22Rv1 (cell line): ENCODE measurements around the gene UBE2U.

ENCODE experiments used
- H3K27ac ChIP-seq: fragments of 450-650 bp; 2 replicates; pipeline ENCODE4 v1.5.1; 2017
- CTCF ChIP-seq: fragments of 450-650 bp; IDR thresholded peaks from 2 replicates; pipeline ENCODE4 v1.5.1; 2017; ENCODE audit warnings: mild to moderate bottlenecking
- ZFX ChIP-seq: fragments of 450-650 bp; IDR thresholded peaks from 2 replicates; pipeline ENCODE4 v1.6.1; 2017; ENCODE audit warnings: antibody characterized with exemption, borderline replicate concordance

The UBE2U gene, protein sequence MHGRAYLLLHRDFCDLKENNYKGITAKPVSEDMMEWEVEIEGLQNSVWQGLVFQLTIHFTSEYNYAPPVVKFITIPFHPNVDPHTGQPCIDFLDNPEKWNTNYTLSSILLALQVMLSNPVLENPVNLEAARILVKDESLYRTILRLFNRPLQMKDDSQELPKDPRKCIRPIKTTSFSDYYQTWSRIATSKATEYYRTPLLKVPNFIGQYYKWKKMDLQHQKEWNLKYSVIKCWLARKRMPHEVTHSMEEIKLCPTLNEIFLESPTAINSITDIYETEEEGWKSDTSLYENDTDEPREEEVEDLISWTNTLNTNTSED

DNA sequence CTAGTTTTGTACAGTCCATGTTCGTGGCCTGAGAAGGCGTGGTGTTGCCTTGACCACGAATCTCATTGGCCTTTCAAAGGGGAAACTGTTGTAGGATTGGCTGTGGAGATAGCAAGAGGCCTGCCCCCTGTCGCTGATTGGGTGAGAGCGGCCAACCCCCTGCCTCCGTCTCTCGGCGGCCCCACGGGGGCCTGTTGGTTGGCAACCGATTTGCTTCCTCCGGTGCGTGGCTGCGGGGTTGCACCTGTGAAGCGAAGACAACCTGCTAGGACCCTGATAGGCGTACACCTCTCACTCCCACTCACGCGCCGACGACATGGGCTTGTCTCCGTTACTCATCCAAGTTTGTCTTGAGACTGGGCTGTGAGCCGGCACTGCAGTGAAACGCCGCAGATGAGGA is at the start of gene UBE2U:
Gene UBE2U (plus strand): TSS at position 204 of the 400 bp plus-strand sequence. CDS start 428 bp downstream, outside the sequence.
- H3K27ac ChIP-seq: no peak within 1 kb of the TSS
- TF ChIP-seq CTCF (no peak), ZFX (no peak)

GRCh38 chr1:64155278-64155677 is 48.1 kb upstream of the UBE2U start:
- no peak for TF ChIP-seq ZFX
- TF ChIP-seq CTCF: no peak
- H3K27ac ChIP-seq: no peak overlapping the region

DNA sequence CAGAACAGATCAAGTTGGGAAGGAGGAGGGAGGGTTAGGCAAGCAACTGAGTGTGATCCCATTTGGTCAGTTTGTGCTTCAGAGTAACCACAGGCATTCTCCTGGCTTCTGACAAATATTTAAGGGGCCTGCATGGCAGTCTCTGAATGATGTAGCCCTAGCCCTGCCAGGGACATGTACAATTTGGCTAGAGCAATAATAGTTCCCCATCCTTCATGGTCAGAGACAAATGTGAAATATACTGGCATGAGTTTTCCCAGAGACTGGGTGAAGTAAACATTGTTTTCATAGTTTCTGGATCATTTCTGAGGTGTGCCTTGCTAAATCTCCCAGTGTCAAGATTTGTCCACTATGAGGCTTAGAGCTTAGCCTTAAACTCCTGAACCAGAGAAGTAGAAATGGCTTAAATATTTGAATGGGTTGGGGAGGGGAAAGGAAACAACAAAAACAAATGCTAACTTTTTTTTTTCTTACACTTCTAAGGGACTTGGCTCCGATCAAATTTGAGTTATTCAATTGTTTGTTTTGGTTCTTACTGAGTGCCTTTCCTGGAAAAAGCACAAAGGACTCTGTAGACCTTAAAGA is 42.0 kb upstream of the UBE2U start:
- no peak overlapping the region for H3K27ac ChIP-seq
- TF ChIP-seq ZFX: no peak

DNA sequence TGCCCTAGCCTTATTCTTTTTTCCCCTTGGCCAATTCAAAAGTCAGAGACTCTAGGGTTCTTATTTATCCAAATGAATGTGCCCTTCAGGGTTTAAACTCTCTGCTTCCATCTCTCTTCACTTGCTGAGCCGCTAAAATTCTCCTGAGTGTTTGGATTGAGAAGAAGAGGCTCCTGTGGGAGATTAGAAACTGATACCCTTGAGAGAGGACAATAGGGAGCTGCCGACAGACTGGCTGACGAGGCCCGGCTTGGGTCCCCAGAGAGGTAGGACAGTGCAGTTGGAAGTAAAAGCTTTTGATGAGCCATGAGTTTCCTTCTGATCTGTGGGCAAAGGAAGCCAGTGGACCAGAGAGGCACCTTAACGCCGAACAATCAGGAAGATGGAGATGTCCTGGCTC is 41.3 kb upstream of the UBE2U start:
- H3K27ac ChIP-seq: no peak overlapping the region
- TF ChIP-seq ZFX (no peak), CTCF (no peak)

GRCh38 chr1:64162804-64163203 is 40.6 kb upstream of the UBE2U start:
- no peak for TF ChIP-seq ZFX
- no peak for TF ChIP-seq CTCF
- no peak overlapping the region for H3K27ac ChIP-seq

DNA sequence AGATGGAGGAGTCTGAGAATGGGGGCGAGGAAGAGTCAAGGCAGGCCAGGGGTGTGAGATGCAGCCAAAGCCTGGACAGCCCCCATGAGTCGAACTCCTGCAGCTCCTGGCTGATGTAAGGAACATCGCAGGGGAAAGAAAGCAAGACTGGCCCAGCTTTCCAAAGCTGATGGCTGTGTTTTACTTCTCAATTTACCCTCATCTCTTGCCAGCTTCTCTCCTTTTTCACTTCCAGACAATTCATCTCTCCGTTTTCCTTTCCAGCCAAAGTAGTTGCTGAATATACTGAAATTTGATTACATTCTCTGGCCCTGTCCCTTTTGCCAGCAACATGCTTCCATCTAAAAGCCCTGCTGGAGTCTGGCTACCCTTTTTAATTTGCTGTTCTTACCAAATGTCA is 40.0 kb upstream of the UBE2U start:
- no peak overlapping the region for H3K27ac ChIP-seq
- TF ChIP-seq ZFX: no peak
- TF ChIP-seq CTCF: no peak

DNA sequence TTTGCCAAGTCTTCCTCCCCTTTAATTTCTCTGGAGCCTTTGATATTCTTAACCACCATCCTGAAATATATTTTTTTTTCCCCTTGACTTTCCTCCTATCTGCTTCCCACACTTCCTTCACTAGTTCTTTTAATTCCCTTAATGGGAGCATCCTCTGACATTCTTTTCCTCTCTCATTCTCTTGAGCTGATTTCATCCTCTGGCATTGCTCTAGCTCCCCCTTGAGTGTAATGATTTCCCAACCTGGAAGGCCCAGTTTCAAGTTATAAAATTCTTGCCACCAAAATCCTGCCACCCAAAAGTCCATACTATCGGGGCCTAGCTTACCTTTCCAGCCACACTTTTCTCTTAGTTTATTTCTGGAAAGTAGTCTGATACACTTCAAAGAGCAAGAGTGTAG is 39.5 kb upstream of the UBE2U start:
- TF ChIP-seq CTCF (peak; percentile 30), ZFX (no peak)

More for the DNA sequence above, 39.5 kb upstream of the UBE2U start:
- H3K27ac ChIP-seq: no peak overlapping the region
